ENCODE data around the gene GP1BB. TPM values are rescaled to one million over a fixed set of nuclear protein-coding genes. Genes with fewer than 3 reads are reported as not detected.

The GP1BB gene
- polyA plus RNA-seq, 1 of the 3 experiments (the other 2 are of a cell fraction) = 1.5 TPM

DNA sequence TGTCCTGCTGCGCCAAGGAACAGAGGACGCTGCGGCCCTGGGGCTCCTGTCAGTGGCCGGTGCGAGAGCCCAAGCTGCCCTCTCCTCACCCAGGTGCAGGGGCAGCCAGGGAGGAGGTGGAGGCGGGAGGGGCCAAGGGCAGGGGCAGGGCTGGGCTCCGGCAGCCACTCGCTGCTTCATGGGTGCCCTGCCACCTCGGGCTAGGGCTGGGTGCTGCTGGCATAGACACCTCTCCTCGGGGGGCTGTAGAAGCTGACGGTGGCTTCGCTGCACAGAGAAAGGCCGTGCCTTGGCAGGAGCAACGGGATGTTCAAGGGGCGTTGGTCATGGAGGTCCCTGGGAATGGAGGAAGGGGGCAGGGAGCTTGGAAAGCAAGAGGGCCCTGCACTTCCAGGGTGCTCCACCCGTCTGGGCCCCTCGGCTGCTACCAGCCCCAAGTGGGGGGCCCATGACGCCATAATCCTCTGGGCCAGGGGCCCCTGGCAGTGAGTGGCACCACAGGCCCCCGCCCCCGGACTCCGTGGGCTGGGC, 35.6 kb downstream of the GP1BB start:
- ChIA-PET POLR2A (no interaction called here), CTCF (interaction anchor here (0.6 to 1.5 kb wide), 7 partner anchors 10 to 151 kb away, joined by 3 to 6 read pairs (median 3); no protein-coding TSS in a partner anchor)
- Histone ChIP-seq H4K20me1 (ENCODE audit: insufficient read depth) (no peaks in the 10 kb centered on the region), H3K4me1 (ENCODE audit: control insufficient read depth in 1 of 2, insufficient read depth in 2 of 2, low read depth in 1 of 2, low read length in 1 of 2) (peaks cover 0 to 6% of the 10 kb centered on the region in 2 experiments; a peak in 2 of 4 replicates), H3K9me3 (no peaks in the 10 kb centered on the region), H2AFZ (ENCODE audit: low read depth) (no peak overlapping the region), H3F3A (replicated peaks; ENCODE audit: insufficient read depth) (no peaks in the 10 kb centered on the region), H3K27ac (ENCODE audit: low read depth in 2 of 2, low read length in 1 of 2) (no peak overlapping the region), H3K4me3 (ENCODE audit: low read depth in 2 of 2, low read length in 1 of 2) (no peak overlapping the region), H3K9me2 (no peaks in the 10 kb centered on the region), H3K79me2 (ENCODE audit: insufficient read depth) (no peaks in the 10 kb centered on the region), H3K36me3 (replicated peaks in 1 of 2; ENCODE audit: control insufficient read depth in 1 of 2, insufficient read depth in 2 of 2, low read length in 1 of 2) (no peaks in the 10 kb centered on the region), H3K9ac (no peak overlapping the region), H3K4me2 (no peak overlapping the region), H3K27me3 (ENCODE audit: insufficient read depth) (peaks cover 47% of the 10 kb centered on the region)
- DNase-seq = no peak
- TF ChIP-seq TCF12 (IDR thresholded peaks at IDR 0.05) = no peak
- WGBS (ENCODE audit: low lambda C conversion rate) = 20% methylated on average over 10 of the region's 21 CpGs

- ChIA-PET POLR2A (no interaction called here), CTCF (interaction anchor here (0.9 to 1.5 kb wide), 3 partner anchors 10 to 117 kb away, joined by 3 to 6 read pairs (median 4); no protein-coding TSS in a partner anchor)
- H3K27ac ChIP-seq (ENCODE audit: low read depth in 2 of 2, low read length in 1 of 2) = no peak overlapping the region
- H3K4me2 ChIP-seq = peak overlapping the region; percentile 19; the same call in 1 of the 2 replicates
- no peaks in the 10 kb centered on the region for H3K36me3 ChIP-seq (replicated peaks in 1 of 2; ENCODE audit: control insufficient read depth in 1 of 2, insufficient read depth in 2 of 2, low read length in 1 of 2)
- no peaks in the 10 kb centered on the region for H4K20me1 ChIP-seq (ENCODE audit: insufficient read depth)
- H3K9ac ChIP-seq = no peak overlapping the region
- WGBS (ENCODE audit: low lambda C conversion rate) = 21% methylated on average over 11 of the region's 43 CpGs
- DNase-seq = peak; percentile 64
- H3F3A ChIP-seq (replicated peaks; ENCODE audit: insufficient read depth) = no peaks in the 10 kb centered on the region
- no peaks in the 10 kb centered on the region for H3K9me2 ChIP-seq
- TF ChIP-seq ELF1 (IDR thresholded peaks at IDR 0.05) (no peak), TEAD4 (IDR thresholded peaks at IDR 0.05; ENCODE audit: borderline replicate concordance, insufficient read depth) (no peak), POLR2AphosphoS5 (IDR thresholded peaks at IDR 0.05; ENCODE audit: low read depth, low read length) (no peak), ZBTB33 (IDR thresholded peaks at IDR 0.05; ENCODE audit: borderline replicate concordance, low read depth) (no peak), SIN3A (IDR thresholded peaks at IDR 0.05; ENCODE audit: borderline replicate concordance, low read depth, low read length) (no peak), RXRA (IDR thresholded peaks at IDR 0.05; ENCODE audit: borderline replicate concordance, low read depth) (no peak), NFIC (IDR thresholded peaks at IDR 0.05; ENCODE audit: borderline replicate concordance) (no peak), FOXJ3 (CRISPR knock-in tag; IDR thresholded peaks at IDR 0.05) (no peak)
- no peak overlapping the region; the same call in 1 of the 2 replicates for H2AFZ ChIP-seq (ENCODE audit: low read depth)
- H3K4me1 ChIP-seq (ENCODE audit: control insufficient read depth in 1 of 2, insufficient read depth in 2 of 2, low read depth in 1 of 2, low read length in 1 of 2) = peaks cover 0 to 6% of the 10 kb centered on the region in 2 experiments; a peak in 2 of 4 replicates
- no peaks in the 10 kb centered on the region for H3K79me2 ChIP-seq (ENCODE audit: insufficient read depth)
- H3K9me3 ChIP-seq = no peaks in the 10 kb centered on the region
- H3K4me3 ChIP-seq (ENCODE audit: low read depth in 2 of 2, low read length in 1 of 2) = no peak overlapping the region
- H3K27me3 ChIP-seq (ENCODE audit: insufficient read depth) = peaks cover 42% of the 10 kb centered on the region
Measured at GRCh38 chr22:19759427-19760057, 36.2 kb downstream of the GP1BB start.

All from SK-N-SH (cell line).